Fibroblast of skin of abdomen (primary cell): ENCODE data around the gene HOXA11.

Source experiments
- DNase-seq: peaks from one replicate; pipeline ENCODE4 v3.0.0-alpha.2; 2013

Gene HOXA11

GRCh38 chr7:27157702-27158431, 27.2 kb downstream of the HOXA11 start:
- no peak for DNase-seq

- no peak for DNase-seq
Observed at GRCh38 chr7:27156916-27157701, 27.9 kb downstream of the HOXA11 start.

GRCh38 chr7:27156508-27156898, 28.5 kb downstream of the HOXA11 start, which contains the start of gene HOXA7:
Gene HOXA7, minus strand, starts transcription at chr7:27156675. Its CDS starts 130 bp downstream, at chr7:27156545.
- DNase-seq = peak; percentile 82

GRCh38 chr7:27155816-27156507, 29.1 kb downstream of the HOXA11 start:
- no peak for DNase-seq

- no peak for DNase-seq
Observed at GRCh38 chr7:27154901-27155815, 29.9 kb downstream of the HOXA11 start.

GRCh38 chr7:27154369-27154768, 30.7 kb downstream of the HOXA11 start:
- DNase-seq = no peak

GRCh38 chr7:27153526-27153925, 31.5 kb downstream of the HOXA11 start:
- DNase-seq = no peak

GRCh38 chr7:27152816-27153442, 32.1 kb downstream of the HOXA11 start:
- DNase-seq = no peak

- peak; percentile 81 for DNase-seq
Observed at GRCh38 chr7:27151931-27152815, 32.9 kb downstream of the HOXA11 start, which contains the start of gene HOXA3. Gene HOXA3, minus strand, starts transcription at chr7:27152583. Its CDS starts 41,943 bp downstream, at chr7:27110640.

GRCh38 chr7:27151341-27151930, 33.6 kb downstream of the HOXA11 start:
- DNase-seq = no peak

GRCh38 chr7:27150568-27151340, 34.3 kb downstream of the HOXA11 start:
- DNase-seq = peak; percentile 83

GRCh38 chr7:27149842-27150567, 35.0 kb downstream of the HOXA11 start:
- no peak for DNase-seq

GRCh38 chr7:27148756-27149641, 36.0 kb downstream of the HOXA11 start:
- no peak for DNase-seq

- no peak for DNase-seq
Observed at GRCh38 chr7:27148031-27148755, 36.8 kb downstream of the HOXA11 start.

GRCh38 chr7:27147199-27148030, 37.6 kb downstream of the HOXA11 start, which contains the start of gene HOXA6:
Gene HOXA6, minus strand, starts transcription at chr7:27147774. Its CDS starts 25 bp downstream, at chr7:27147749.
- DNase-seq = peak; percentile 58
